NCI-H460 (cell line): ENCODE data around the gene CIRBP. TPM values are rescaled to one million over a fixed set of nuclear protein-coding genes. Genes with fewer than 3 reads are reported as not detected.

Source experiments
- DNase-seq: peaks from one replicate; pipeline ENCODE4 v3.0.0-alpha.2; 2016; ENCODE audit warnings: low read depth; ENCODE audit errors: extremely low read depth
- total RNA-seq: library from RNA; depleted of rRNA; stranded (reverse); fragments of >200 nt; shearing (Covaris generic); gene quantifications from 2 replicates; pipeline ENCODE4 v1.2.3, GENCODE V29; 2014

Gene CIRBP
- total RNA-seq, 1 experiment from 2014 or later = 148 TPM

- DNase-seq = no peak
Measured at GRCh38 chr19:1288226-1288612, 19.1 kb downstream of the CIRBP start.

GRCh38 chr19:1288833-1289685 lies 19.9 kb downstream of the CIRBP start:
- no peak for DNase-seq

- no peak for DNase-seq
Measured at GRCh38 chr19:1289686-1290025, 20.5 kb downstream of the CIRBP start.

GRCh38 chr19:1290196-1290702 lies 21.1 kb downstream of the CIRBP start:
- DNase-seq = no peak

- no peak for DNase-seq
Measured at GRCh38 chr19:1290703-1291651, 21.8 kb downstream of the CIRBP start.

- no peak for DNase-seq
Measured at GRCh38 chr19:1291761-1292418, 22.8 kb downstream of the CIRBP start.

GRCh38 chr19:1292419-1293151 lies 23.5 kb downstream of the CIRBP start:
- DNase-seq = no peak

GRCh38 chr19:1293782-1294604 lies 24.9 kb downstream of the CIRBP start:
- no peak for DNase-seq

- no peak for DNase-seq
Measured at GRCh38 chr19:1294688-1295087, 25.6 kb downstream of the CIRBP start.

GRCh38 chr19:1295169-1296012 lies 26.3 kb downstream of the CIRBP start:
- no peak for DNase-seq

- no peak for DNase-seq
Measured at GRCh38 chr19:1296078-1296477, 26.9 kb downstream of the CIRBP start.

- DNase-seq = no peak
Measured at GRCh38 chr19:1296575-1297271, 27.6 kb downstream of the CIRBP start.

- DNase-seq = no peak
Measured at GRCh38 chr19:1298235-1298634, 29.1 kb downstream of the CIRBP start.

GRCh38 chr19:1299801-1300200 lies 30.7 kb downstream of the CIRBP start:
- DNase-seq = no peak

- DNase-seq = no peak
Measured at GRCh38 chr19:1300744-1301490, 31.8 kb downstream of the CIRBP start.

GRCh38 chr19:1302533-1303239 lies 33.6 kb downstream of the CIRBP start:
- no peak for DNase-seq
